GM23338 (cell line): ENCODE measurements around the gene CCDC170. TPM values are rescaled to one million over a fixed set of nuclear protein-coding genes. Genes with fewer than 3 reads are reported as not detected.
A peak's percentile ranks its signal among the peaks of the same experiment; 100 is the strongest.

Experiments
- ATAC-seq: fragments of 200-7000 bp; cut with Tn5 transposase; 3 replicates; pipeline ENCODE4 v1.9.1; 2020
- DNase-seq: peaks from one replicate; pipeline ENCODE4 v3.0.0-alpha.2; 2015; ENCODE audit warnings: low spot score
- H2AFZ ChIP-seq: fragments of 200-600 bp; sonication (generic); 2 replicates; pipeline ENCODE4 v1.8.0; 2016; ENCODE audit warnings: antibody characterized with exemption, mild to moderate bottlenecking, moderate library complexity
- H3F3A ChIP-seq: fragments of 200-600 bp; sonication (generic); replicated peaks from 2 replicates; pipeline ENCODE4 v1.8.0; 2017; ENCODE audit warnings: antibody characterized with exemption, mixed run types, low read depth
- H3K27ac ChIP-seq: fragments of 200-600 bp; sonication (generic); 2 replicates; pipeline ENCODE4 v1.6.1; 2016; ENCODE audit warnings: low read depth
- H3K27me3 ChIP-seq: fragments of 200-600 bp; sonication (generic); 2 replicates; pipeline ENCODE4 v1.8.0; 2016; ENCODE audit warnings: mild to moderate bottlenecking, mixed run types, moderate library complexity; ENCODE audit not compliant: insufficient read depth
- H3K36me3 ChIP-seq: fragments of 200-600 bp; sonication (generic); 2 replicates; pipeline ENCODE4 v1.8.0; 2016; ENCODE audit warnings: mild to moderate bottlenecking; ENCODE audit not compliant: insufficient read depth
- H3K4me1 ChIP-seq: fragments of 200-600 bp; sonication (generic); 2 replicates; pipeline ENCODE4 v1.8.0; 2016; ENCODE audit warnings: mild to moderate bottlenecking, moderate library complexity; ENCODE audit not compliant: insufficient read depth
- H3K4me2 ChIP-seq: fragments of 200-600 bp; sonication (generic); 2 replicates; pipeline ENCODE4 v1.7.1; 2017; ENCODE audit warnings: mixed run types
- H3K4me3 ChIP-seq: fragments of 200-600 bp; sonication (generic); 2 replicates; pipeline ENCODE4 v1.6.1; 2016; ENCODE audit warnings: mixed run types
- H3K79me2 ChIP-seq: fragments of 200-600 bp; sonication (generic); replicated peaks from 2 replicates; pipeline ENCODE4 v1.8.0; 2017; ENCODE audit warnings: mild to moderate bottlenecking; ENCODE audit not compliant: insufficient read depth
- H3K9me2 ChIP-seq: fragments of 200-600 bp; sonication (generic); 2 replicates; pipeline ENCODE4 v1.8.0; 2017; ENCODE audit not compliant: insufficient read depth
- H4K20me1 ChIP-seq: fragments of 200-600 bp; sonication (generic); replicated peaks from 2 replicates; pipeline ENCODE4 v1.8.0; 2017; ENCODE audit warnings: mild to moderate bottlenecking; ENCODE audit not compliant: insufficient read depth
- H3K27ac Mint-ChIP-seq: 2 replicates; pipeline ENCODE4 v1.8.0; 2020; ENCODE audit warnings: inconsistent platforms, mild to moderate bottlenecking, moderate library complexity, mixed read lengths
- H3K27me3 Mint-ChIP-seq: 3 replicates; pipeline ENCODE4 v1.8.0; 2022; ENCODE audit warnings: low read depth, mild to moderate bottlenecking, moderate library complexity, mixed read lengths, inconsistent platforms; ENCODE audit not compliant: insufficient read depth, poor library complexity
- H3K36me3 Mint-ChIP-seq: 3 replicates; pipeline ENCODE4 v1.8.0; 2021; ENCODE audit warnings: low read depth, mild to moderate bottlenecking, inconsistent platforms, moderate library complexity, mixed read lengths
- H3K4me1 Mint-ChIP-seq: 3 replicates; pipeline ENCODE4 v1.8.0; 2020; ENCODE audit warnings: mild to moderate bottlenecking, inconsistent platforms, mixed read lengths
- H3K4me3 Mint-ChIP-seq: 3 replicates; pipeline ENCODE4 v1.8.0; 2021; ENCODE audit warnings: moderate library complexity, mild to moderate bottlenecking, inconsistent platforms, mixed read lengths
- H3K9me3 Mint-ChIP-seq: 3 replicates; pipeline ENCODE4 v1.8.0; 2020; ENCODE audit warnings: moderate library complexity, mild to moderate bottlenecking, inconsistent platforms, mixed read lengths
- EZH2 ChIP-seq: fragments of 200-600 bp; sonication (generic); IDR thresholded peaks from one replicate; pipeline ENCODE4 v1.8.0; 2017; ENCODE audit warnings: antibody characterized with exemption, mild to moderate bottlenecking, low read depth; ENCODE audit not compliant: unreplicated experiment
- JUNB ChIP-seq: IDR thresholded peaks from one replicate; pipeline ENCODE4 v1.6.1; 2016; ENCODE audit warnings: antibody characterized with exemption; ENCODE audit not compliant: unreplicated experiment
- NANOG ChIP-seq: IDR thresholded peaks from 2 replicates; pipeline ENCODE4 v1.6.1; 2016; ENCODE audit warnings: antibody characterized with exemption, borderline replicate concordance
- POLR2AphosphoS5 ChIP-seq: IDR thresholded peaks from 2 replicates; pipeline ENCODE4 v1.6.1; 2016; ENCODE audit warnings: antibody characterized with exemption, low read depth
- STAT1 ChIP-seq: IDR thresholded peaks from one replicate; pipeline ENCODE4 v1.6.1; 2016; ENCODE audit warnings: antibody characterized with exemption; ENCODE audit not compliant: unreplicated experiment
- ZNF114 ChIP-seq: fragments of 250-450 bp; sonication (Bioruptor Pico); IDR thresholded peaks from 2 replicates; pipeline ENCODE4 v1.5.0; 2020; ENCODE audit warnings: mild to moderate bottlenecking, moderate library complexity
- ZNF331 ChIP-seq: fragments of 250-450 bp; sonication (Bioruptor Pico); IDR thresholded peaks from 2 replicates; pipeline ENCODE4 v1.5.0; 2020; ENCODE audit warnings: low read depth, mild to moderate bottlenecking, moderate library complexity
- ZNF462 ChIP-seq: fragments of 250-450 bp; sonication (Bioruptor Pico); IDR thresholded peaks from 2 replicates; pipeline ENCODE4 v1.5.0; 2020; ENCODE audit warnings: mild to moderate bottlenecking, moderate library complexity
- polyA plus RNA-seq: library from polyadenylated mRNA; unstranded; fragments of >200 nt; fragmentation: Nextera tagmentation; extraction: Ambion mirVana; gene quantifications from 2 replicates; pipeline ENCODE4 v1.2.1, GENCODE V29; 2016
- total RNA-seq: library from RNA; depleted of rRNA; stranded (reverse); fragments of >200 nt; shearing (Covaris generic); gene quantifications from 2 replicates; pipeline ENCODE4 v1.2.3, GENCODE V29; 2014
- TF ChIP-seq, protein P1 (sequence below), 2 experiments: fragments of 200-600 bp in 1 of 2; sonication (generic) in 1 of 2; conservative IDR thresholded peaks; 2 replicates each; pipeline versions ENCODE4 v1.5.1 to v1.6.1; 2016 to 2017; ENCODE audit warnings: antibody characterized with exemption in 2 of 2, low read depth in 2 of 2, mild to moderate bottlenecking in 2 of 2, moderate library complexity in 1 of 2
- TF ChIP-seq, protein P2 (sequence below): IDR thresholded peaks from 2 replicates; pipeline ENCODE4 v1.6.1; 2016; ENCODE audit warnings: antibody characterized with exemption

Gene CCDC170
- total and polyA plus RNA-seq, 2 experiments from 2014 or later = 0.18 TPM; not detected in 1

DNA sequence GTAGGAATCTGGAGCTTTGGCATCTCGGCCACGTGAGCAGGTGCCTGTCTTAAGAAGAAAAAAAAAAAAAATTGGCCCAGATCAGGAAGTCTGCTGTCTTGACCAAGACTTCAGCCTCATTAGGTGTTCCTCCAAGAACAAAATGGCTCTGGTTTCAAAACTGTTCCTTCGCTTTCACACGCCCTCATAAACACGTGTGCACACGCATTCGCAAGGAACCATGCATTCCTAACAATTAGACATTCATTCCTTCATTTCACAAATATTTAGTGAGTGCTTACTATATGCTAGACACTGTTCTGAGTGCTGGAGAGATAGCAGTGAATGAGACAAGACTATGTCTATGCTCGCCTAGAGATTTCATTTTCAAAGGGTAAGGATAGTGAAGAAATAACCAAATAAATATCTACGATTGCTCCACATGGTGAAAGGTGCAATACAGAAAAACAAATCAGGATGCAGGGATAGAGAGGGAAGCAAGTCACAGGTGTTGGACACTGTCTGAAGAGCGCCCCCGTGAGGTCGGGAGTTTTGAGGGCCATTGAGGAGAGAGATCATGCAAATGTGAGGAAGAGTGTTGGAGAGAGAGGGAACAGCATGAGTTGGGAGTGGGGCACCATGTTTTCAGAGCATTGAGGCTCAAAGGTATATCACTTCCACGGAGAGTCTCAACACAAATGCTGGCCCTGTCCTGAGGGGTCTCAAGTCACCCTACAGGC, 53.3 kb downstream of the CCDC170 start:
- H3K27me3 Mint-ChIP-seq = peaks cover 2% of the 10 kb centered on the region
- H3K4me3 Mint-ChIP-seq = no peak overlapping the region
- Histone ChIP-seq H3F3A (no peaks in the 10 kb centered on the region), H3K27ac (no peak overlapping the region), H3K4me1 (no peaks in the 10 kb centered on the region), H3K9me2 (peaks cover 3% of the 10 kb centered on the region; the same call in 1 of the 2 replicates), H2AFZ (no peak overlapping the region), H4K20me1 (no peaks in the 10 kb centered on the region), H3K27me3 (no peaks in the 10 kb centered on the region), H3K79me2 (no peaks in the 10 kb centered on the region), H3K36me3 (no peaks in the 10 kb centered on the region), H3K4me2 (no peak overlapping the region), H3K4me3 (no peak overlapping the region)
- DNase-seq (peak; percentile 31), ATAC-seq (no peak)
- no peaks in the 10 kb centered on the region for H3K36me3 Mint-ChIP-seq
- no peak overlapping the region for H3K27ac Mint-ChIP-seq
- no peaks in the 10 kb centered on the region for H3K9me3 Mint-ChIP-seq
- TF ChIP-seq ZNF114 (CRISPR knock-in tag) = no peak
- TF ChIP-seq, protein P1, sequence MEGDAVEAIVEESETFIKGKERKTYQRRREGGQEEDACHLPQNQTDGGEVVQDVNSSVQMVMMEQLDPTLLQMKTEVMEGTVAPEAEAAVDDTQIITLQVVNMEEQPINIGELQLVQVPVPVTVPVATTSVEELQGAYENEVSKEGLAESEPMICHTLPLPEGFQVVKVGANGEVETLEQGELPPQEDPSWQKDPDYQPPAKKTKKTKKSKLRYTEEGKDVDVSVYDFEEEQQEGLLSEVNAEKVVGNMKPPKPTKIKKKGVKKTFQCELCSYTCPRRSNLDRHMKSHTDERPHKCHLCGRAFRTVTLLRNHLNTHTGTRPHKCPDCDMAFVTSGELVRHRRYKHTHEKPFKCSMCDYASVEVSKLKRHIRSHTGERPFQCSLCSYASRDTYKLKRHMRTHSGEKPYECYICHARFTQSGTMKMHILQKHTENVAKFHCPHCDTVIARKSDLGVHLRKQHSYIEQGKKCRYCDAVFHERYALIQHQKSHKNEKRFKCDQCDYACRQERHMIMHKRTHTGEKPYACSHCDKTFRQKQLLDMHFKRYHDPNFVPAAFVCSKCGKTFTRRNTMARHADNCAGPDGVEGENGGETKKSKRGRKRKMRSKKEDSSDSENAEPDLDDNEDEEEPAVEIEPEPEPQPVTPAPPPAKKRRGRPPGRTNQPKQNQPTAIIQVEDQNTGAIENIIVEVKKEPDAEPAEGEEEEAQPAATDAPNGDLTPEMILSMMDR (conservative IDR thresholded peaks at IDR 0.05; ENCODE audit: low read depth in 2 of 2) = peak; percentile 52 to 68
- no peaks in the 10 kb centered on the region; the same call in 2 of the 3 replicates for H3K4me1 Mint-ChIP-seq

- Mint-ChIP-seq H3K4me1 (no peaks in the 10 kb centered on the region; the same call in 2 of the 3 replicates), H3K27ac (no peak overlapping the region), H3K9me3 (no peaks in the 10 kb centered on the region), H3K36me3 (no peaks in the 10 kb centered on the region), H3K4me3 (no peak overlapping the region), H3K27me3 (peaks cover 2% of the 10 kb centered on the region)
- TF ChIP-seq ZNF331 (CRISPR knock-in tag) = no peak
- no peak for TF ChIP-seq POLR2AphosphoS5
- no peak for TF ChIP-seq ZNF114 (CRISPR knock-in tag)
- no peak for TF ChIP-seq NANOG
- no peak for TF ChIP-seq EZH2
- no peak for TF ChIP-seq STAT1
- TF ChIP-seq JUNB = no peak
- TF ChIP-seq, protein P2, sequence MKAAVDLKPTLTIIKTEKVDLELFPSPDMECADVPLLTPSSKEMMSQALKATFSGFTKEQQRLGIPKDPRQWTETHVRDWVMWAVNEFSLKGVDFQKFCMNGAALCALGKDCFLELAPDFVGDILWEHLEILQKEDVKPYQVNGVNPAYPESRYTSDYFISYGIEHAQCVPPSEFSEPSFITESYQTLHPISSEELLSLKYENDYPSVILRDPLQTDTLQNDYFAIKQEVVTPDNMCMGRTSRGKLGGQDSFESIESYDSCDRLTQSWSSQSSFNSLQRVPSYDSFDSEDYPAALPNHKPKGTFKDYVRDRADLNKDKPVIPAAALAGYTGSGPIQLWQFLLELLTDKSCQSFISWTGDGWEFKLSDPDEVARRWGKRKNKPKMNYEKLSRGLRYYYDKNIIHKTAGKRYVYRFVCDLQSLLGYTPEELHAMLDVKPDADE = no peak
- no peak for TF ChIP-seq ZNF462 (CRISPR knock-in tag)
- Histone ChIP-seq H4K20me1 (no peaks in the 10 kb centered on the region), H3K4me2 (no peak overlapping the region), H2AFZ (no peak overlapping the region), H3K4me3 (no peak overlapping the region), H3K27ac (no peak overlapping the region), H3K9me2 (peaks cover 3% of the 10 kb centered on the region; the same call in 1 of the 2 replicates), H3K79me2 (no peaks in the 10 kb centered on the region), H3K4me1 (no peaks in the 10 kb centered on the region), H3K27me3 (no peaks in the 10 kb centered on the region), H3K36me3 (no peaks in the 10 kb centered on the region), H3F3A (no peaks in the 10 kb centered on the region)
- ATAC-seq = no peak
- DNase-seq = no peak
Observed at GRCh38 chr6:151548201-151548600, 54.4 kb downstream of the CCDC170 start.
